ENCODE data around the gene MAP4K4. TPM values are rescaled to one million over a fixed set of nuclear protein-coding genes. Genes with fewer than 3 reads are reported as not detected.

Gene MAP4K4
- total RNA-seq, 1 experiment from 2014 or later, result 132 TPM

- Histone ChIP-seq H3K79me2 (ENCODE audit: insufficient read depth, low read length) (no peaks in the 10 kb centered on the region), H3T11ph (ENCODE audit: low read length) (no peak overlapping the region), H2BK12ac (ENCODE audit: insufficient read length, low read depth, low read length) (no peak overlapping the region), H3K79me1 (ENCODE audit: insufficient read depth, low read depth, low read length, poor library complexity, severe bottlenecking) (no peaks in the 10 kb centered on the region), H3K27ac (ENCODE audit: insufficient read length, low read depth, low read length) (no peak overlapping the region), H3K9ac (ENCODE audit: extremely low read depth, insufficient read length, low read length) (no peak overlapping the region), H2AK5ac (ENCODE audit: insufficient read length, low read length) (no peak overlapping the region), H3K23ac (ENCODE audit: insufficient read length, low read depth, low read length) (no peak overlapping the region), H3K14ac (ENCODE audit: insufficient read depth, low read length) (no peak overlapping the region), H2BK15ac (ENCODE audit: low read depth, low read length) (no peak overlapping the region), H4K5ac (ENCODE audit: insufficient read length, low read depth, low read length) (no peak overlapping the region), H4K20me1 (ENCODE audit: control insufficient read depth, insufficient read depth, insufficient read length) (no peaks in the 10 kb centered on the region), H3K4me2 (ENCODE audit: insufficient read depth, insufficient read length, low read length) (no peak overlapping the region), H3K56ac (ENCODE audit: insufficient read length, low read depth, low read length) (no peak overlapping the region), H3K4ac (ENCODE audit: low read depth, low read length) (no peak overlapping the region), H2BK120ac (ENCODE audit: low read depth, low read length, poor library complexity, severe bottlenecking) (no peak overlapping the region), H2BK5ac (ENCODE audit: insufficient read length, low read length) (no peak overlapping the region), H3K23me2 (ENCODE audit: insufficient read length, low read depth, low read length, poor library complexity, severe bottlenecking) (no peaks in the 10 kb centered on the region), H3K4me1 (ENCODE audit: insufficient read depth, low read length) (no peaks in the 10 kb centered on the region), H2AFZ (ENCODE audit: low read length) (no peak overlapping the region), H3K9me3 (ENCODE audit: control insufficient read depth, low read depth, low read length) (no peaks in the 10 kb centered on the region), H3K18ac (ENCODE audit: insufficient read length, low read depth, low read length) (no peak overlapping the region), H2BK20ac (ENCODE audit: low read depth, low read length, poor library complexity, severe bottlenecking) (no peak overlapping the region), H4K91ac (ENCODE audit: insufficient read length, low read depth, low read length) (no peak overlapping the region), H3K27me3 (ENCODE audit: insufficient read depth, low read length) (no peaks in the 10 kb centered on the region), H4K8ac (replicated peaks; ENCODE audit: insufficient read length, low read depth, low read length) (no peak overlapping the region)
- Mint-ChIP-seq H3K36me3 (ENCODE audit: insufficient read depth in 1 of 3, low read depth in 3 of 3) (peaks cover 5 to 19% (median 13%) of the 10 kb centered on the region in 3 experiments), H3K27me3 (ENCODE audit: low read depth) (no peaks in the 10 kb centered on the region), H3K4me1 (no peaks in the 10 kb centered on the region; a peak in 1 of 4 replicates), H3K4me3 (no peak overlapping the region), H3K27ac (no peak overlapping the region), H3K9me3 (peaks cover 19 to 21% of the 10 kb centered on the region in 2 experiments)
- TF ChIP-seq, protein P1, sequence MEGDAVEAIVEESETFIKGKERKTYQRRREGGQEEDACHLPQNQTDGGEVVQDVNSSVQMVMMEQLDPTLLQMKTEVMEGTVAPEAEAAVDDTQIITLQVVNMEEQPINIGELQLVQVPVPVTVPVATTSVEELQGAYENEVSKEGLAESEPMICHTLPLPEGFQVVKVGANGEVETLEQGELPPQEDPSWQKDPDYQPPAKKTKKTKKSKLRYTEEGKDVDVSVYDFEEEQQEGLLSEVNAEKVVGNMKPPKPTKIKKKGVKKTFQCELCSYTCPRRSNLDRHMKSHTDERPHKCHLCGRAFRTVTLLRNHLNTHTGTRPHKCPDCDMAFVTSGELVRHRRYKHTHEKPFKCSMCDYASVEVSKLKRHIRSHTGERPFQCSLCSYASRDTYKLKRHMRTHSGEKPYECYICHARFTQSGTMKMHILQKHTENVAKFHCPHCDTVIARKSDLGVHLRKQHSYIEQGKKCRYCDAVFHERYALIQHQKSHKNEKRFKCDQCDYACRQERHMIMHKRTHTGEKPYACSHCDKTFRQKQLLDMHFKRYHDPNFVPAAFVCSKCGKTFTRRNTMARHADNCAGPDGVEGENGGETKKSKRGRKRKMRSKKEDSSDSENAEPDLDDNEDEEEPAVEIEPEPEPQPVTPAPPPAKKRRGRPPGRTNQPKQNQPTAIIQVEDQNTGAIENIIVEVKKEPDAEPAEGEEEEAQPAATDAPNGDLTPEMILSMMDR (conservative IDR thresholded peaks at IDR 0.05), result no peak
- DNase-seq, result no peak
- WGBS (ENCODE audit: extremely low coverage, insufficient read length, low lambda C conversion rate), result no CpG with 5 or more reads among the region's 2 CpGs
Observed at GRCh38 chr2:101912545-101912944, 215.0 kb downstream of the MAP4K4 start.

Measured in H9 (cell line).